Measurements from ENCODE around the gene MALRD1. TPM values are rescaled to one million over a fixed set of nuclear protein-coding genes. Genes with fewer than 3 reads are reported as not detected.

The MALRD1 gene
- total RNA-seq, 4 donors from 2014 or later, result 0.50 to 2.8 (median 1.6) TPM

GRCh38 chr10:19488592-19489280 is 440.1 kb downstream of the MALRD1 start:
- H3K36me3 ChIP-seq, result no peaks in the 10 kb centered on the region
- H3K9me3 ChIP-seq, result no peaks in the 10 kb centered on the region
- H3K4me1 ChIP-seq, result peaks cover 0 to 13% (median 0%) of the 10 kb centered on the region in 3 donors
- 60 to 61% methylated on average over 13 to 18 of the region's 23 CpGs for WGBS, 2 donors (ENCODE audit: low coverage in 1 of 2)
- H3K27ac ChIP-seq, result peak overlapping the region in 1 of 4 donors; percentile 10
- TF ChIP-seq, protein P1, sequence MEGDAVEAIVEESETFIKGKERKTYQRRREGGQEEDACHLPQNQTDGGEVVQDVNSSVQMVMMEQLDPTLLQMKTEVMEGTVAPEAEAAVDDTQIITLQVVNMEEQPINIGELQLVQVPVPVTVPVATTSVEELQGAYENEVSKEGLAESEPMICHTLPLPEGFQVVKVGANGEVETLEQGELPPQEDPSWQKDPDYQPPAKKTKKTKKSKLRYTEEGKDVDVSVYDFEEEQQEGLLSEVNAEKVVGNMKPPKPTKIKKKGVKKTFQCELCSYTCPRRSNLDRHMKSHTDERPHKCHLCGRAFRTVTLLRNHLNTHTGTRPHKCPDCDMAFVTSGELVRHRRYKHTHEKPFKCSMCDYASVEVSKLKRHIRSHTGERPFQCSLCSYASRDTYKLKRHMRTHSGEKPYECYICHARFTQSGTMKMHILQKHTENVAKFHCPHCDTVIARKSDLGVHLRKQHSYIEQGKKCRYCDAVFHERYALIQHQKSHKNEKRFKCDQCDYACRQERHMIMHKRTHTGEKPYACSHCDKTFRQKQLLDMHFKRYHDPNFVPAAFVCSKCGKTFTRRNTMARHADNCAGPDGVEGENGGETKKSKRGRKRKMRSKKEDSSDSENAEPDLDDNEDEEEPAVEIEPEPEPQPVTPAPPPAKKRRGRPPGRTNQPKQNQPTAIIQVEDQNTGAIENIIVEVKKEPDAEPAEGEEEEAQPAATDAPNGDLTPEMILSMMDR (IDR thresholded peaks at IDR 0.05), result peak in 2 of 4 experiments; percentile 17 to 37
- no peak for TF ChIP-seq POLR2AphosphoS5 (IDR thresholded peaks at IDR 0.05)
- H3K4me3 ChIP-seq, result peak overlapping the region; percentile 36
- ATAC-seq, result peak; percentile 80
- H3K27me3 ChIP-seq, result no peaks in the 10 kb centered on the region

DNA sequence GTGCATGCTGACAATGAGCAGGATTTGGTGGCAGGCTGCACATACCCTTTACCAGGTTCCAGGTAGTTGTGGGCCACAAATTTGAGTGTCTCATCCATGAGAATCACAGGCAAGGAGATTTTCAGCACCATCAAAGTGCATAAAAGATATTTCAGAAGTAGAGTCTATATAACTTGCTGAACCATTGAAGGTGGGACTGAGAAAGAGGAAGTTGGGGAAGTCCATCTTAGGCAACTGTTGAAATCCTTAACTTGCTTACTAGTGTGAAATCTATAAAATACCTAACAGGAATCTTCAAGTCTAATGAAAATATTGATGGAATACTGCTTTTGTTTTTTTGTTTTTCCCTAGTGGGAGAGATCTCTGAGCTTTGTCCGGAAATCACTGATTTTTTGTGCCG is 442.6 kb downstream of the MALRD1 start:
- Histone ChIP-seq H3K9me3 (no peaks in the 10 kb centered on the region), H3K27me3 (no peaks in the 10 kb centered on the region), H3K27ac (no peak overlapping the region), H3K4me3 (no peak overlapping the region), H3K36me3 (no peaks in the 10 kb centered on the region), H3K4me1 (peaks cover 0 to 13% (median 0%) of the 10 kb centered on the region in 3 donors)
- no peak for ATAC-seq
- 83 to 100% methylated on average over 2 of the region's 2 CpGs for WGBS, 2 donors (ENCODE audit: low coverage in 1 of 2)
- TF ChIP-seq EP300 (IDR thresholded peaks at IDR 0.05) (no peak), POLR2AphosphoS5 (IDR thresholded peaks at IDR 0.05) (no peak), POLR2A (IDR thresholded peaks at IDR 0.05) (no peak)
- TF ChIP-seq, protein P1 (IDR thresholded peaks at IDR 0.05), result no peak

GRCh38 chr10:19493917-19494316 is 445.3 kb downstream of the MALRD1 start:
- WGBS, 2 donors (ENCODE audit: low coverage in 1 of 2), result 77 to 89% methylated on average over 3 of the region's 3 CpGs
- no peaks in the 10 kb centered on the region for H3K36me3 ChIP-seq
- H3K4me1 ChIP-seq, result peaks cover 0 to 13% (median 0%) of the 10 kb centered on the region in 3 donors
- ATAC-seq, result no peak
- no peak overlapping the region for H3K27ac ChIP-seq
- H3K27me3 ChIP-seq, result no peaks in the 10 kb centered on the region
- H3K4me3 ChIP-seq, result no peak overlapping the region
- TF ChIP-seq EP300 (IDR thresholded peaks at IDR 0.05), result no peak
- no peak for TF ChIP-seq POLR2AphosphoS5 (IDR thresholded peaks at IDR 0.05)
- TF ChIP-seq, protein P1 (IDR thresholded peaks at IDR 0.05), result no peak
- no peak for TF ChIP-seq POLR2A (IDR thresholded peaks at IDR 0.05)
- H3K9me3 ChIP-seq, result no peaks in the 10 kb centered on the region

DNA sequence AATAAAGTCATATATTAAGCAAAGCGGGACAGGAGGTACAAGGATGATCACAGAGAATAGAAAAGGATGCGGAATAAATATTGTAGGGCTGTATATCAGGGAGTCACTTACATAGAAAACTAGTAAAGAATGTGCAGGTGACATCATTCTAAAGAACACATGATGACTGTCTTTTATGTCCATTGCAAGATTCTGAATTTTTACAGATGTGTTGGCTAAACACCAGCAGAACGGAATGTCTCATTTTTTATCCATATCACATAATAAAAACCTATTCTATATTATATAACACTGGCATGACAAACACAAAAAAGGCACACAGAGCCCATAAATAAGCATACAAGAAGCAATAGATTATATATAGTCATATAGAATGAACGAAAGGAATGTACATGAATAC is 448.4 kb downstream of the MALRD1 start:
- no peak overlapping the region for H3K27ac ChIP-seq
- no peaks in the 10 kb centered on the region for H3K36me3 ChIP-seq
- no peak for ATAC-seq
- H3K27me3 ChIP-seq, result no peaks in the 10 kb centered on the region
- no peak overlapping the region for H3K4me3 ChIP-seq
- H3K9me3 ChIP-seq, result no peaks in the 10 kb centered on the region
- H3K4me1 ChIP-seq, result peaks cover 0 to 14% (median 0%) of the 10 kb centered on the region in 3 donors
- TF ChIP-seq EP300 (IDR thresholded peaks at IDR 0.05), result no peak
- no peak for TF ChIP-seq POLR2A (IDR thresholded peaks at IDR 0.05)
- TF ChIP-seq, protein P1 (IDR thresholded peaks at IDR 0.05), result no peak
- no peak for TF ChIP-seq POLR2AphosphoS5 (IDR thresholded peaks at IDR 0.05)
- WGBS, 2 donors (ENCODE audit: low coverage in 1 of 2), result 79 to 83% methylated on average over 4 of the region's 4 CpGs
